ENCODE results near the gene KLC4. TPM values are rescaled to one million over a fixed set of nuclear protein-coding genes. Genes with fewer than 3 reads are reported as not detected.
A peak's percentile ranks its signal among the peaks of the same experiment; 100 is the strongest.

The KLC4 gene
- total RNA-seq, 4 donors from 2014 or later, result 18.0 to 43.4 (median 30.2) TPM

GRCh38 chr6:43120944-43121913 lies 61.8 kb downstream of the KLC4 start:
- WGBS, 2 donors (ENCODE audit: low coverage in 1 of 2), result 20 to 31% methylated on average over 1 to 9 of the region's 9 CpGs
- peak; percentile 90 for ATAC-seq

GRCh38 chr6:43122146-43122545 lies 62.7 kb downstream of the KLC4 start:
- no peak overlapping the region for H3K4me3 ChIP-seq
- ATAC-seq, result no peak
- no peaks in the 10 kb centered on the region for H3K27me3 ChIP-seq
- peaks cover 0 to 26% (median 12%) of the 10 kb centered on the region in 3 donors for H3K4me1 ChIP-seq
- H3K27ac ChIP-seq, result no peak overlapping the region
- H3K9me3 ChIP-seq, result no peaks in the 10 kb centered on the region
- no peaks in the 10 kb centered on the region for H3K36me3 ChIP-seq
- TF ChIP-seq CTCF (IDR thresholded peaks at IDR 0.05) (no peak), EP300 (IDR thresholded peaks at IDR 0.05) (no peak), POLR2A (IDR thresholded peaks at IDR 0.05) (no peak), POLR2AphosphoS5 (IDR thresholded peaks at IDR 0.05) (no peak)
- WGBS, 2 donors (ENCODE audit: low coverage in 1 of 2), result no CpG with 5 or more reads among the region's 2 CpGs

More at GRCh38 chr6:43120944-43121913, 61.8 kb downstream of the KLC4 start:
- Histone ChIP-seq H3K36me3 (no peaks in the 10 kb centered on the region), H3K27ac (peak overlapping the region in 3 of 4 donors; percentile 44 to 54 (median 52)), H3K27me3 (no peaks in the 10 kb centered on the region), H3K4me1 (peaks cover 0 to 26% (median 12%) of the 10 kb centered on the region in 3 donors), H3K9me3 (no peaks in the 10 kb centered on the region), H3K4me3 (no peak overlapping the region)
- no peak for TF ChIP-seq POLR2A (IDR thresholded peaks at IDR 0.05)
- peak; percentile 49 for TF ChIP-seq POLR2AphosphoS5 (IDR thresholded peaks at IDR 0.05)
- no peak for TF ChIP-seq CTCF (IDR thresholded peaks at IDR 0.05)
- no peak for TF ChIP-seq EP300 (IDR thresholded peaks at IDR 0.05)

- Histone ChIP-seq H3K9me3 (no peaks in the 10 kb centered on the region), H3K36me3 (no peaks in the 10 kb centered on the region), H3K27ac (peak overlapping the region in 1 of 4 donors; percentile 46), H3K27me3 (no peaks in the 10 kb centered on the region), H3K4me3 (no peak overlapping the region), H3K4me1 (peaks cover 0 to 36% (median 12%) of the 10 kb centered on the region in 3 donors)
- TF ChIP-seq POLR2A (IDR thresholded peaks at IDR 0.05) (no peak), POLR2AphosphoS5 (IDR thresholded peaks at IDR 0.05) (no peak), CTCF (IDR thresholded peaks at IDR 0.05) (no peak), EP300 (IDR thresholded peaks at IDR 0.05) (no peak)
- no peak for ATAC-seq
- 33 to 47% methylated on average over 3 to 6 of the region's 25 CpGs for WGBS, 2 donors (ENCODE audit: low coverage in 1 of 2)
Measured at GRCh38 chr6:43123461-43124314, 64.3 kb downstream of the KLC4 start.

GRCh38 chr6:43124481-43124880 lies 65.0 kb downstream of the KLC4 start:
- WGBS, 2 donors (ENCODE audit: low coverage in 1 of 2), result 50 to 80% methylated on average over 1 to 2 of the region's 6 CpGs

More at GRCh38 chr6:43124481-43124880, 65.0 kb downstream of the KLC4 start:
- ATAC-seq, result no peak
- Histone ChIP-seq H3K9me3 (no peaks in the 10 kb centered on the region), H3K4me3 (no peak overlapping the region), H3K27me3 (no peaks in the 10 kb centered on the region), H3K4me1 (peaks cover 0 to 41% (median 12%) of the 10 kb centered on the region in 3 donors), H3K36me3 (no peaks in the 10 kb centered on the region), H3K27ac (no peak overlapping the region)
- TF ChIP-seq EP300 (IDR thresholded peaks at IDR 0.05) (no peak), POLR2AphosphoS5 (IDR thresholded peaks at IDR 0.05) (no peak), CTCF (IDR thresholded peaks at IDR 0.05) (no peak), POLR2A (IDR thresholded peaks at IDR 0.05) (no peak)

Other genes with a start within 250 kb of the KLC4 start
- gene RPL7L1, start 180.0 kb upstream of the KLC4 start, total RNA-seq, result 100 to 1,000 TPM in 1 of 4 donors, 10 to 100 TPM in 3; 61.1 to 106 (median 87.9) TPM
- gene PTCRA, start 143.6 kb upstream of the KLC4 start, total RNA-seq, result not detected
- gene CNPY3, start 130.2 kb upstream of the KLC4 start, total RNA-seq, result 10 to 100 TPM; 23.3 to 37.9 (median 36.8) TPM
- gene GNMT, start 98.9 kb upstream of the KLC4 start, total RNA-seq, result 1 to 10 TPM in 3 of 4 donors, not detected in 1; 2.6 to 3.6 (median 2.6) TPM
- 10 to 100 TPM in 3 of 4 donors, 1 to 10 TPM in 1; 9.8 to 23.5 (median 21.2) TPM for gene PEX6, start 80.5 kb upstream of the KLC4 start, total RNA-seq
- gene PPP2R5D, start 75.1 kb upstream of the KLC4 start, total RNA-seq, result 10 to 100 TPM; 30.0 to 45.1 (median 36.3) TPM
- gene MEA1, start 45.7 kb upstream of the KLC4 start, total RNA-seq, result 10 to 100 TPM; 56.0 to 62.1 (median 58.3) TPM
- 100 to 1,000 TPM in 3 of 4 donors, 10 to 100 TPM in 1; 96.9 to 145 (median 129) TPM for gene KLHDC3, start 45.4 kb upstream of the KLC4 start, total RNA-seq
- 10 to 100 TPM; 52.8 to 62.5 (median 59.8) TPM for gene RRP36, start 38.0 kb upstream of the KLC4 start, total RNA-seq
- 10 to 100 TPM; 10.9 to 16.6 (median 13.5) TPM for gene CUL7, start 5.8 kb upstream of the KLC4 start, total RNA-seq
- 10 to 100 TPM; 17.3 to 35.4 (median 21.2) TPM for gene MRPL2, start 197 bp upstream of the KLC4 start, total RNA-seq
- gene PTK7, start 16.7 kb downstream of the KLC4 start, total RNA-seq, result 10 to 100 TPM in 1 of 4 donors, 1 to 10 TPM in 3; 2.0 to 11.6 (median 7.7) TPM
- gene SRF, start 111.6 kb downstream of the KLC4 start, total RNA-seq, result 100 to 1,000 TPM in 3 of 4 donors, 10 to 100 TPM in 1; 92.6 to 192 (median 117) TPM
- gene CUL9, start 122.6 kb downstream of the KLC4 start, total RNA-seq, result 10 to 100 TPM; 23.2 to 36.6 (median 24.2) TPM
- gene DNPH1, start 169.8 kb downstream of the KLC4 start, total RNA-seq, result 10 to 100 TPM; 66.5 to 95.0 (median 86.6) TPM
- gene TTBK1, start 183.8 kb downstream of the KLC4 start, total RNA-seq, result under 1 TPM in 2 of 4 donors, not detected in 2; 0.08 to 0.20 TPM
- not detected for gene SLC22A7, start 238.6 kb downstream of the KLC4 start, total RNA-seq
- not detected for gene CRIP3, start 249.2 kb downstream of the KLC4 start, total RNA-seq

All from gastroesophageal sphincter (tissue), 4 donors.